Right lobe of liver (tissue), 4 donors: ENCODE data around the gene SH2D3C.

Experiments used
- CTCF ChIP-seq, 4 donors: fragments of 200-600 bp in 3 of 4; fragments of 450-650 bp in 1 of 4; IDR thresholded peaks; one replicate each; pipeline versions ENCODE4 v1.5.1 to v1.8.0; 2016 to 2022; ENCODE audit warnings: antibody characterized with exemption in 4 of 4, mild to moderate bottlenecking in 2 of 4
- POLR2A ChIP-seq: fragments of 450-650 bp; IDR thresholded peaks from one replicate; pipeline ENCODE4 v1.6.1; 2017; ENCODE audit warnings: antibody characterized with exemption, mild to moderate bottlenecking
- donor health status: DM: no; HTN: no; CAD: no.
- donor health status: DM: no; HTN: no; CAD: no.
- donor health status: DM: no; HTN: yes; CAD: no.

GRCh38 chr9:127749090-127749787 lies 29.2 kb downstream of the SH2D3C start:
- TF ChIP-seq CTCF (IDR thresholded peaks at IDR 0.05), result no peak
- TF ChIP-seq POLR2A, result no peak
